ENCODE results near the gene ATRN.

ATRN gene

DNA sequence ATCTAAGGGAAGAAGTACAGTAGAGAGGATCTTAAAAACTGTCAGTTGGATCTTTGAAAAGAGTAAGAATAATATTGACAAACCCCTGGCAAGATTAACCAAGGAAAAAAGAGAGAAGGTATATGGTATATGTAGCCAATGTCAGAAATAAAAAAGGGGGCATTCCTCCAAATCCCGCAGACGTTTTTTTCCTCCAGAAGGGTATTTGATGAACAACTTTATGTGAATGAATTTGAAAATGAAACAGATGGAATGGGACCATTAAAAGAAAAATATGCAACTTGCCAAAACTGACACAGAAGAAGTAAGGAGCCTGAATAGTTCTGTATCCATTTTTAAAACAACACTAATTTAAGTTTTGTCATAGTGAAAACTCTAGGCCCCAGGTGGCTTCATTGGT, 156.7 kb downstream of the ATRN start:
- Histone ChIP-seq H3K79me1 (ENCODE audit: low read length) (no peaks in the 10 kb centered on the region), H3K9me3 (ENCODE audit: insufficient read depth, low read depth, low read length) (no peaks in the 10 kb centered on the region), H3K18ac (ENCODE audit: low read length) (no peak overlapping the region), H3K23ac (ENCODE audit: low read length) (no peak overlapping the region), H2BK120ac (ENCODE audit: insufficient read depth, low read length, poor library complexity) (no peak overlapping the region), H2BK5ac (ENCODE audit: low read depth, low read length, poor library complexity) (no peak overlapping the region), H3K14ac (ENCODE audit: low read length) (no peak overlapping the region), H2AFZ (ENCODE audit: insufficient read depth, low read length, poor library complexity) (no peak overlapping the region), H3K4me2 (ENCODE audit: low read length) (no peak overlapping the region), H3K27me3 (ENCODE audit: insufficient read depth, low read length) (no peaks in the 10 kb centered on the region), H4K8ac (ENCODE audit: low read depth, low read length) (no peak overlapping the region), H2BK12ac (ENCODE audit: low read length) (no peak overlapping the region), H4K12ac (ENCODE audit: low read depth, low read length) (no peak overlapping the region), H3K4ac (ENCODE audit: low read depth, low read length) (no peak overlapping the region), H3K9ac (ENCODE audit: low read length) (no peak overlapping the region), H3K79me2 (ENCODE audit: control insufficient read depth, insufficient read depth, low read length, poor library complexity) (no peaks in the 10 kb centered on the region), H3K4me3 (ENCODE audit: low read depth, low read length) (no peak overlapping the region), H4K91ac (ENCODE audit: low read depth, low read length) (no peak overlapping the region), H3K4me1 (ENCODE audit: control insufficient read depth in 1 of 2, insufficient read depth in 2 of 2, low read length in 2 of 2) (no peaks in the 10 kb centered on the region), H3K27ac (ENCODE audit: low read depth, low read length) (no peak overlapping the region), H2AK5ac (ENCODE audit: low read length) (no peak overlapping the region), H3K36me3 (ENCODE audit: control insufficient read depth in 1 of 2, insufficient read depth in 2 of 2, low read length in 2 of 2) (no peaks in the 10 kb centered on the region)
- DNase-seq, result no peak
- WGBS (ENCODE audit: extremely low coverage, insufficient coverage, insufficient read length), result no CpG with 5 or more reads among the region's 2 CpGs

DNA sequence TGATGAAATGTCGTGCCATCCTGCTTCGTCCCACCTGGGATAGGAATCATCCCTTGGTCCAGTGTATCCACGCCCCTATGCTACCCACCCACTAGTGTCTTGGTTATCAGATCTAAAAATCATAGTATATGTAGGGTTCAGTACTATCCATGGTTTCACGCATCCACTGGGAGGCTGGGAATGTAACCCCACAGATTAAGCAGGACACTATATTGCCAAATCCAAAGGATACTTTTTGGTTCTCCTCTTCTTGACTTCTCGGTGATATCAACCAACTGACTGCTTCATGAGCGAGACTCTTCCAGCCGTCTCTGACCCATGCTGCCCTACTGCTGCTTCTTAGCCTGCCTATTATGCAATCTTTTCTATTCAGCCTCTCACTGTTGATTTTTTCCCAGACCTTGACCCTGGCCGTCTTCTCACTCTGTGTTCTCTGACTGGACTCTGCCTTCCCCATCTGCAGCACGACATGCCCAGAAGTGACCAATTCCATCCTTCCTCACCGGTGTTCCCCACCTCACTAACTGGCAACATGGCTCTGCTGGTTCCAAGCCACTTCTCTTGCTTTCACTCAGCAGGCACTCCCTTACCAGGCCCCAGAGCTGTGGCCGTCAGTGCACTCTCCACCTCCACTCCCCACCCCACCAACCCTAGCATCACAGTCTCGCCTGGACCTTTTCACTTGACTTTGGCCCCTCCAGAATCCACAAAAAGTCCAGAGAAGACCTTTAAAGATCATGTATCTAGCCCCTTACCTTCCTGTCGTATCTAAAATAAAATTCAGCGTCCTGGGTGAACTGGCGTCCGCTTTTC, 157.9 kb downstream of the ATRN start:
- Histone ChIP-seq H4K8ac (ENCODE audit: low read depth, low read length) (no peak overlapping the region), H3K9me3 (ENCODE audit: insufficient read depth, low read depth, low read length) (no peaks in the 10 kb centered on the region), H2BK120ac (ENCODE audit: insufficient read depth, low read length, poor library complexity) (no peak overlapping the region), H3K27me3 (ENCODE audit: insufficient read depth, low read length) (no peaks in the 10 kb centered on the region), H3K4me3 (ENCODE audit: low read depth, low read length) (peak overlapping the region; percentile 28), H3K79me2 (ENCODE audit: control insufficient read depth, insufficient read depth, low read length, poor library complexity) (no peaks in the 10 kb centered on the region), H3K79me1 (ENCODE audit: low read length) (no peaks in the 10 kb centered on the region), H3K18ac (ENCODE audit: low read length) (no peak overlapping the region), H3K9ac (ENCODE audit: low read length) (no peak overlapping the region), H2AFZ (ENCODE audit: insufficient read depth, low read length, poor library complexity) (no peak overlapping the region), H4K91ac (ENCODE audit: low read depth, low read length) (no peak overlapping the region), H3K4me1 (ENCODE audit: control insufficient read depth in 1 of 2, insufficient read depth in 2 of 2, low read length in 2 of 2) (no peaks in the 10 kb centered on the region), H4K12ac (ENCODE audit: low read depth, low read length) (no peak overlapping the region), H3K4me2 (ENCODE audit: low read length) (no peak overlapping the region), H2BK5ac (ENCODE audit: low read depth, low read length, poor library complexity) (no peak overlapping the region), H2BK12ac (ENCODE audit: low read length) (no peak overlapping the region), H3K4ac (ENCODE audit: low read depth, low read length) (no peak overlapping the region), H3K36me3 (ENCODE audit: control insufficient read depth in 1 of 2, insufficient read depth in 2 of 2, low read length in 2 of 2) (no peaks in the 10 kb centered on the region), H2AK5ac (ENCODE audit: low read length) (no peak overlapping the region), H3K23ac (ENCODE audit: low read length) (no peak overlapping the region), H3K14ac (ENCODE audit: low read length) (no peak overlapping the region), H3K27ac (ENCODE audit: low read depth, low read length) (no peak overlapping the region)
- no peak for DNase-seq
- no CpG with 5 or more reads among the region's 16 CpGs for WGBS (ENCODE audit: extremely low coverage, insufficient coverage, insufficient read length)

DNA sequence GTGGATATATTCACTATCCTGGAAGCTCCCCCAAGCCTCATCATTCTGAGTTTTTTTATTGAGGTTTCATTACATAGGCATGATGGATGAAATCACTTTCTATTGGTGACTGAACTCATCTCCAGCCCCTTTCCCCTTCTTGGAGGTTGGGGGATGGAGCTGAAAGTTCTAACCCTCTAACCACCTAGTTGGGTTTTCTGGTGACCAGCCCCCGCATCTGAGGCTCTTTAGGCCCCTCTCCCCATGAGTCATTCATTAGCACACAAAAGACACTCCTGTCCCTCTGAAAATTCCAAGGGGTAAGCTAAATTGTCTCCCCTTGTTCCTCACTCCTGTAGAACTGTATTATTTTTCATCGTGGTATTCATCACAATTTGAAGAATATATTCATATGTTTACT, 159.1 kb downstream of the ATRN start:
- H3K4me3 ChIP-seq (ENCODE audit: low read depth, low read length), result no peak overlapping the region
- peaks cover 0 to 2% of the 10 kb centered on the region in 2 experiments for H3K36me3 ChIP-seq (ENCODE audit: control insufficient read depth in 1 of 2, insufficient read depth in 2 of 2, low read length in 2 of 2)
- no peaks in the 10 kb centered on the region for H3K27me3 ChIP-seq (ENCODE audit: insufficient read depth, low read length)
- no peaks in the 10 kb centered on the region for H3K79me2 ChIP-seq (ENCODE audit: control insufficient read depth, insufficient read depth, low read length, poor library complexity)
- no peaks in the 10 kb centered on the region for H3K4me1 ChIP-seq (ENCODE audit: control insufficient read depth in 1 of 2, insufficient read depth in 2 of 2, low read length in 2 of 2)
- H3K27ac ChIP-seq (ENCODE audit: low read depth, low read length), result no peak overlapping the region
- DNase-seq, result no peak
- H3K4me2 ChIP-seq (ENCODE audit: low read length), result no peak overlapping the region
- no peak overlapping the region for H4K8ac ChIP-seq (ENCODE audit: low read depth, low read length)
- no peak overlapping the region for H2AK5ac ChIP-seq (ENCODE audit: low read length)
- H2AFZ ChIP-seq (ENCODE audit: insufficient read depth, low read length, poor library complexity), result no peak overlapping the region
- H2BK5ac ChIP-seq (ENCODE audit: low read depth, low read length, poor library complexity), result no peak overlapping the region
- H3K23ac ChIP-seq (ENCODE audit: low read length), result no peak overlapping the region
- no peaks in the 10 kb centered on the region for H3K79me1 ChIP-seq (ENCODE audit: low read length)
- no peak overlapping the region for H2BK120ac ChIP-seq (ENCODE audit: insufficient read depth, low read length, poor library complexity)
- no peak overlapping the region for H2BK12ac ChIP-seq (ENCODE audit: low read length)
- no peak overlapping the region for H4K91ac ChIP-seq (ENCODE audit: low read depth, low read length)
- H4K12ac ChIP-seq (ENCODE audit: low read depth, low read length), result no peak overlapping the region
- H3K14ac ChIP-seq (ENCODE audit: low read length), result no peak overlapping the region
- no peak overlapping the region for H3K18ac ChIP-seq (ENCODE audit: low read length)
- H3K9me3 ChIP-seq (ENCODE audit: insufficient read depth, low read depth, low read length), result no peaks in the 10 kb centered on the region
- no peak overlapping the region for H3K4ac ChIP-seq (ENCODE audit: low read depth, low read length)
- H3K9ac ChIP-seq (ENCODE audit: low read length), result no peak overlapping the region
- no CpG with 5 or more reads among the region's 2 CpGs for WGBS (ENCODE audit: extremely low coverage, insufficient coverage, insufficient read length)

DNA sequence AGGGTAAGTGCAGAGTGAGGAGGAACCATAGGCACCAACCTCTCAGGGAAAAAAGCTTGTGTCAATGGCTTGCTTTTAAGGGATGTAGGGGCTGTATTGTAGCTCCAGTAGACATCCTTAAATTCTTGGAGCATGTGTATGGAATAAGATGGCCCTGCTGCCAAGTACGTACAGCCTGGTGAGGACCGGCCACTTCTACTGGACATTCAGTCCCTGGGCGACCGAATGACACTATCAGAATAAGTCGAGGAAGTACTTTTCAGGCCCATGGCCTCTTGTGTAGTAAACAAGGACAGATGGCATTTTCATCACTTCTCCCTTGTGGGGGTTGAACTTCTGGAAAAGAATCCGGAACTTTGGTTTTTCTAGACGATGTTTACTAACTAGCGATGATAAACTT, 159.6 kb downstream of the ATRN start:
- H3K79me2 ChIP-seq (ENCODE audit: control insufficient read depth, insufficient read depth, low read length, poor library complexity), result no peaks in the 10 kb centered on the region
- H3K9ac ChIP-seq (ENCODE audit: low read length), result no peak overlapping the region
- H3K27ac ChIP-seq (ENCODE audit: low read depth, low read length), result no peak overlapping the region
- no peak overlapping the region for H2BK5ac ChIP-seq (ENCODE audit: low read depth, low read length, poor library complexity)
- no peak overlapping the region for H2AK5ac ChIP-seq (ENCODE audit: low read length)
- no peak overlapping the region for H3K4me2 ChIP-seq (ENCODE audit: low read length)
- no peak overlapping the region for H4K8ac ChIP-seq (ENCODE audit: low read depth, low read length)
- no peaks in the 10 kb centered on the region for H3K79me1 ChIP-seq (ENCODE audit: low read length)
- H3K36me3 ChIP-seq (ENCODE audit: control insufficient read depth in 1 of 2, insufficient read depth in 2 of 2, low read length in 2 of 2), result peaks cover 0 to 2% of the 10 kb centered on the region in 2 experiments
- no peaks in the 10 kb centered on the region for H3K9me3 ChIP-seq (ENCODE audit: insufficient read depth, low read depth, low read length)
- no CpG with 5 or more reads among the region's 8 CpGs for WGBS (ENCODE audit: extremely low coverage, insufficient coverage, insufficient read length)
- H3K18ac ChIP-seq (ENCODE audit: low read length), result no peak overlapping the region
- H3K4me3 ChIP-seq (ENCODE audit: low read depth, low read length), result no peak overlapping the region
- H4K91ac ChIP-seq (ENCODE audit: low read depth, low read length), result no peak overlapping the region
- H4K12ac ChIP-seq (ENCODE audit: low read depth, low read length), result no peak overlapping the region
- no peak overlapping the region for H2AFZ ChIP-seq (ENCODE audit: insufficient read depth, low read length, poor library complexity)
- H2BK120ac ChIP-seq (ENCODE audit: insufficient read depth, low read length, poor library complexity), result no peak overlapping the region
- H3K27me3 ChIP-seq (ENCODE audit: insufficient read depth, low read length), result no peaks in the 10 kb centered on the region
- no peak overlapping the region for H2BK12ac ChIP-seq (ENCODE audit: low read length)
- H3K4ac ChIP-seq (ENCODE audit: low read depth, low read length), result no peak overlapping the region
- H3K4me1 ChIP-seq (ENCODE audit: control insufficient read depth in 1 of 2, insufficient read depth in 2 of 2, low read length in 2 of 2), result no peaks in the 10 kb centered on the region
- H3K23ac ChIP-seq (ENCODE audit: low read length), result no peak overlapping the region
- H3K14ac ChIP-seq (ENCODE audit: low read length), result no peak overlapping the region
- no peak for DNase-seq
